Measurements from ENCODE around the gene GJD3.

- TF ChIP-seq, protein P1, sequence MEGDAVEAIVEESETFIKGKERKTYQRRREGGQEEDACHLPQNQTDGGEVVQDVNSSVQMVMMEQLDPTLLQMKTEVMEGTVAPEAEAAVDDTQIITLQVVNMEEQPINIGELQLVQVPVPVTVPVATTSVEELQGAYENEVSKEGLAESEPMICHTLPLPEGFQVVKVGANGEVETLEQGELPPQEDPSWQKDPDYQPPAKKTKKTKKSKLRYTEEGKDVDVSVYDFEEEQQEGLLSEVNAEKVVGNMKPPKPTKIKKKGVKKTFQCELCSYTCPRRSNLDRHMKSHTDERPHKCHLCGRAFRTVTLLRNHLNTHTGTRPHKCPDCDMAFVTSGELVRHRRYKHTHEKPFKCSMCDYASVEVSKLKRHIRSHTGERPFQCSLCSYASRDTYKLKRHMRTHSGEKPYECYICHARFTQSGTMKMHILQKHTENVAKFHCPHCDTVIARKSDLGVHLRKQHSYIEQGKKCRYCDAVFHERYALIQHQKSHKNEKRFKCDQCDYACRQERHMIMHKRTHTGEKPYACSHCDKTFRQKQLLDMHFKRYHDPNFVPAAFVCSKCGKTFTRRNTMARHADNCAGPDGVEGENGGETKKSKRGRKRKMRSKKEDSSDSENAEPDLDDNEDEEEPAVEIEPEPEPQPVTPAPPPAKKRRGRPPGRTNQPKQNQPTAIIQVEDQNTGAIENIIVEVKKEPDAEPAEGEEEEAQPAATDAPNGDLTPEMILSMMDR (IDR thresholded peaks at IDR 0.05), result no peak
- no peak for TF ChIP-seq POLR2A (IDR thresholded peaks at IDR 0.05)
- no peak for TF ChIP-seq EP300 (IDR thresholded peaks at IDR 0.05)
Measured at GRCh38 chr17:40349895-40350688, 14.4 kb downstream of the GJD3 start.
